Thyroid gland (tissue), 4 donors: ENCODE measurements around the gene CSF2RB. TPM values are rescaled to one million over a fixed set of nuclear protein-coding genes. Genes with fewer than 3 reads are reported as not detected.
"Not testable (repeated sequence)": the region's sequence is repeated elsewhere in the genome, so short reads cannot be mapped to it uniquely, and the experiment has no call there.

Experiments
- DNase-seq, 2 donors: peaks; one replicate each; pipeline ENCODE4 v3.0.0-alpha.2; 2019
- H3K27ac ChIP-seq, 3 donors: fragments of 200-600 bp; sonication (generic); 1 replicate in 2 of 3; 2 replicates in 1 of 3; pipeline ENCODE4 v1.5.1; 2016 to 2019; ENCODE audit warnings: mild to moderate bottlenecking in 1 of 3, moderate library complexity in 1 of 3
- H3K27me3 ChIP-seq: fragments of 200-600 bp; sonication (generic); one replicate; pipeline ENCODE4 v1.5.1; 2019
- H3K36me3 ChIP-seq, 2 donors: fragments of 200-600 bp; sonication (generic); one replicate each; pipeline ENCODE4 v1.5.1; 2016 to 2019
- H3K4me1 ChIP-seq, 2 donors: fragments of 200-600 bp; sonication (generic); one replicate each; pipeline ENCODE4 v1.5.1; 2017 to 2019
- H3K4me3 ChIP-seq, 3 donors: fragments of 200-600 bp; sonication (generic); replicated peaks in 1 of 3; 1 replicate in 2 of 3; 2 replicates in 1 of 3; pipeline ENCODE4 v1.5.1; 2016; ENCODE audit warnings: mild to moderate bottlenecking in 1 of 3
- H3K9me3 ChIP-seq: fragments of 200-600 bp; sonication (generic); one replicate; pipeline ENCODE4 v1.5.1; 2017
- CTCF ChIP-seq, 6 experiments: fragments of 200-600 bp in 3 of 6; fragments of 450-650 bp in 3 of 6; sonication (generic) in 3 of 6; IDR thresholded peaks; one replicate each; pipeline ENCODE4 v1.5.1; 2016 to 2019; ENCODE audit warnings: antibody characterized with exemption in 6 of 6, mild to moderate bottlenecking in 2 of 6, inconsistent platforms in 1 of 6, moderate library complexity in 1 of 6
- POLR2A ChIP-seq, 2 donors: fragments of 450-650 bp; IDR thresholded peaks; one replicate each; pipeline ENCODE4 v1.6.1; 2017; ENCODE audit warnings: antibody characterized with exemption in 2 of 2, mild to moderate bottlenecking in 2 of 2, moderate library complexity in 1 of 2
- WGBS, 2 donors: methylation state at CpG; one replicate each; pipeline ENCODE4 v1.1.5; 2017; 5-methylcytosine and 5-hydroxymethylcytosine counted together
- intact Hi-C: fragments of 100-400 bp; cut with DNase I; formaldehyde crosslinking; loops from one replicate; pipeline ENCODE4 v1.15.1; 2023
- total RNA-seq, 4 donors: library from RNA; depleted of rRNA; stranded (reverse); fragments of >200 nt; gene quantifications; one replicate each; pipeline ENCODE4 v1.2.3, GENCODE V29; 2016

The CSF2RB gene
- total RNA-seq, 4 donors from 2014 or later, result 1.9 to 7.1 (median 3.0) TPM

- H3K4me1 ChIP-seq, result no peaks in the 10 kb centered on the region
- DNase-seq, result no peak
- H3K27me3 ChIP-seq, result peaks cover 5% of the 10 kb centered on the region
- H3K36me3 ChIP-seq, result no peaks in the 10 kb centered on the region
- intact Hi-C loops, result no loop called here
- no peak overlapping the region for H3K27ac ChIP-seq
- H3K4me3 ChIP-seq, result no peak overlapping the region
- H3K9me3 ChIP-seq, result no peaks in the 10 kb centered on the region
- TF ChIP-seq CTCF (IDR thresholded peaks at IDR 0.05), result no peak
- TF ChIP-seq POLR2A (IDR thresholded peaks at IDR 0.05), result no peak
- WGBS, 2 donors, result 75 to 81% methylated on average over 12 of the region's 12 CpGs
Observed at GRCh38 chr22:36988075-36988832, 74.8 kb downstream of the CSF2RB start.

- H3K27me3 ChIP-seq, intact Hi-C loops, H3K4me1 ChIP-seq, H3K9me3 ChIP-seq, H3K27ac ChIP-seq, H3K36me3 ChIP-seq, H3K4me3 ChIP-seq, DNase-seq: not testable (repeated sequence)
- 93 to 100% methylated on average over 4 of the region's 4 CpGs for whole genome bisulfite sequencing, 2 donors
Observed at GRCh38 chr22:36989012-36989411, 75.6 kb downstream of the CSF2RB start.

Other genes starting within 250 kb of the CSF2RB start
- not detected for gene CACNG2, start 209.9 kb upstream of the CSF2RB start, total RNA-seq
- 10 to 100 TPM; 25.1 to 39.2 (median 36.3) TPM for gene IFT27, start 137.5 kb upstream of the CSF2RB start, total RNA-seq
- not detected for gene PVALB, start 96.6 kb upstream of the CSF2RB start, total RNA-seq
- gene NCF4, start 52.6 kb upstream of the CSF2RB start, total RNA-seq, result 10 to 100 TPM in 1 of 4 donors, 1 to 10 TPM in 3; 3.7 to 16.9 (median 7.0) TPM
- gene TST, start 105.8 kb downstream of the CSF2RB start, total RNA-seq, result 10 to 100 TPM; 35.7 to 51.2 (median 37.8) TPM
- 100 to 1,000 TPM in 1 of 4 donors, 10 to 100 TPM in 3; 67.7 to 102 (median 93.6) TPM for gene MPST, start 106.1 kb downstream of the CSF2RB start, total RNA-seq
- gene KCTD17, start 138.1 kb downstream of the CSF2RB start, total RNA-seq, result 10 to 100 TPM in 2 of 4 donors, 1 to 10 TPM in 2; 6.1 to 18.9 (median 12.6) TPM
- gene TMPRSS6, start 196.1 kb downstream of the CSF2RB start, total RNA-seq, result under 1 TPM in 1 of 4 donors, not detected in 3; 0.50 TPM
- 1 to 10 TPM in 1 of 4 donors, under 1 TPM in 3; 0.11 to 1.7 (median 0.73) TPM for gene IL2RB, start 236.3 kb downstream of the CSF2RB start, total RNA-seq